ENCODE results near the gene KLKB1.

KLKB1 gene

GRCh38 chr4:186227221-186227620 is at the start of gene KLKB1:
Gene KLKB1, plus strand, starts transcription at chr4:186227507. Its CDS starts 689 bp downstream, at chr4:186228196.
- DNase-seq = no peak

- DNase-seq = no peak
These were observed 39.2 kb upstream of the KLKB1 start for GRCh38 chr4:186188107-186188506.

- no peak for DNase-seq
These were observed 37.7 kb upstream of the KLKB1 start for GRCh38 chr4:186189656-186190055.

GRCh38 chr4:186190581-186191199 is 36.6 kb upstream of the KLKB1 start:
- DNase-seq = peak; percentile 46

- DNase-seq = peak; percentile 85
These were observed 35.9 kb upstream of the KLKB1 start, which contains the start of gene CYP4V2 for GRCh38 chr4:186191200-186192065. Gene CYP4V2, plus strand, starts transcription at chr4:186191567. Its CDS starts 257 bp downstream, at chr4:186191824.

GRCh38 chr4:186192066-186192612 is 35.2 kb upstream of the KLKB1 start:
- DNase-seq = peak; percentile 35

GRCh38 chr4:186193851-186194250 is 33.5 kb upstream of the KLKB1 start:
- no peak for DNase-seq

- no peak for DNase-seq
These were observed 31.2 kb upstream of the KLKB1 start for GRCh38 chr4:186196063-186196462.

- DNase-seq = no peak
These were observed 26.8 kb upstream of the KLKB1 start for GRCh38 chr4:186200516-186200915.

GRCh38 chr4:186201010-186201409 is 26.3 kb upstream of the KLKB1 start:
- DNase-seq = no peak

- DNase-seq = peak; percentile 42
These were observed 25.6 kb upstream of the KLKB1 start for GRCh38 chr4:186201535-186202230.

- no peak for DNase-seq
These were observed 24.7 kb upstream of the KLKB1 start for GRCh38 chr4:186202490-186203140.

GRCh38 chr4:186203406-186203805 is 23.9 kb upstream of the KLKB1 start:
- DNase-seq = no peak

- DNase-seq = no peak
These were observed 23.2 kb upstream of the KLKB1 start for GRCh38 chr4:186204103-186204559.

GRCh38 chr4:186204686-186205085 is 22.6 kb upstream of the KLKB1 start:
- no peak for DNase-seq

GRCh38 chr4:186205156-186205555 is 22.2 kb upstream of the KLKB1 start:
- no peak for DNase-seq

- no peak for DNase-seq
These were observed 10.8 kb upstream of the KLKB1 start for GRCh38 chr4:186216465-186217024.

GRCh38 chr4:186217733-186218293 is 9.5 kb upstream of the KLKB1 start:
- DNase-seq = no peak

- no peak for DNase-seq
These were observed 5.7 kb upstream of the KLKB1 start for GRCh38 chr4:186221624-186222023.

GRCh38 chr4:186225848-186226247 is 1.5 kb upstream of the KLKB1 start:
- DNase-seq = no peak

- no peak for DNase-seq
These were observed 652 bp upstream of the KLKB1 start for GRCh38 chr4:186226521-186227189.
